GM12874 (cell line): ENCODE measurements around the gene ENTPD2.

Source experiments
- CTCF ChIP-seq: IDR thresholded peaks from 2 replicates; pipeline ENCODE4 v1.5.1; 2011; ENCODE audit warnings: low read depth, mild to moderate bottlenecking, control low read depth, low read length, moderate library complexity; ENCODE audit not compliant: insufficient read depth

The ENTPD2 gene

DNA sequence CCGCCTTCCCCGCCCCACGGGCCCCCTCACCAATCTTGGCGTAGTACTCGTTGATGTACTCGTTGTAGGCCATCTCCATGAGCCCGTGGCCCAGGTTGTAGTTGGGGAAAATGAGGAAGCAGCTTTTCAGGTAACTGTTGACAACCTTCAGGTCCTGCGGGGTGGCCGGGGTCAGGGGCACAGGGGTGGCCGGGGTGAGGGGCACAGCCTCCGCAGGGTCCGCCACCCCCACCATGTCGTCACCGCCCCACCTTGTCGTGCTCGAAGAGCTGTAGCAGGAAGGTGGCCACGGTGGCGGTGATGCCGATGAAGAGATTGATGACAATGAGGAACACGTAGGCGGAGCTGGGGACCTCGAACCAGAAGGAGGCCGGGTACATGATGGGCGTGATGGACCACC is 42.7 kb downstream of the ENTPD2 start:
- no peak for TF ChIP-seq CTCF

DNA sequence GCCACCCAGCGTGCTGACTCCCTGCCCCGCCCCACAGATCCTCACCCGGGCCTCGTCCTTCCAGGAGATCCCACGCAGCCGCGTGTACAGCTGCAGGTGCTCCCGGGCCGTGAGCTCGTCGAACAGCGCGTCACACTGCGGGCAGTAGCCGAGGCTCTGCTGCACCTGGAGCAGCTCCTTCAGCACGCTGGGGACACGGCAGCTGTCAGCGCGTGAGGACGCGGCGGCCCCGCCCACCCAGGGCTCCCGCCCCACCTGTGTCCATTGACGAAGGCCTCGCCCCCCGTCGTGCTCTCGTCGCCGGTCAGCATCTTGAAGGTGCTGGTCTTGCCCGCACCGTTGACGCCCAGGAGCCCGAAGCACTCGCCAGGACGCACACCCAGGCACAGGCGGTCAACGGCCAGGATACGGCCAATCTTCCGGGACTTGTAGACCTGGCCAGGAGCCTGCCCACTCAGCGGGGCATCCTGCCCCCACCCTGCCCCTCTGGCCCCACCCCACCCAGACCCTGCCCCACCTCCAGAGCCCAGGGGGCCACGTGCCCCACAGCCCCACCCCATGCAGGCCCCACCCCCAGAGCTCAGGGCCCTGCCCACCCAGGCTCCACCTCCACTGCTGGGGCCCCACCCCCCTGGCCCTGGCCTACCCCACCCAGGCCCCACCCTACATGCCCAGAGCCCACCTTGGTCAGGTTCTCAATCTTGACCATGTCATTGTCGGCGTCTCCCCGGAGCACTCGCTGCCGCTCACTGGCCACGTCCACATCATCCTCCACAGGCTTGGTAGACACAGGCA is 43.7 kb downstream of the ENTPD2 start:
- TF ChIP-seq CTCF, result no peak

DNA sequence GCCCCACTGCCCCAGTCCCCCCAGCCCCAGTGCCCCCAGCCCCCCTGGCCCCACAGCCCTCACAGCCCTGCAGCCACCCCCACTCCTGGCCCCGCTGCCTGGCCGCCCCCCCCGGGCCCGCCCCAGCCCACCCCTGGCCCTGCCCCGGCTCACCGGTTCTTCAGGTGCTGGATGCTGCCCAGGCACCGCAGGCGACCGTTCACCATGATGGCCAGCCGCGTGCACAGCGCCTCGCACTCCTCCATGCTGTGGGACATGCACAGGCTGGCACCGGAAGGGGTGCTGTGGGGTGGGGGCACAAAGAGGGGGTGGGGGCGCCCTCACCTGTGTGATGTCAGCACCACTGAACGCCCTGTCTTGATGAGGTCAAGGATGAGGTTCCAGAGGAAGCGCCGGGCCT is 44.6 kb downstream of the ENTPD2 start:
- TF ChIP-seq CTCF, result no peak

GRCh38 chr9:137008312-137008711 is 45.5 kb downstream of the ENTPD2 start:
- no peak for TF ChIP-seq CTCF

DNA sequence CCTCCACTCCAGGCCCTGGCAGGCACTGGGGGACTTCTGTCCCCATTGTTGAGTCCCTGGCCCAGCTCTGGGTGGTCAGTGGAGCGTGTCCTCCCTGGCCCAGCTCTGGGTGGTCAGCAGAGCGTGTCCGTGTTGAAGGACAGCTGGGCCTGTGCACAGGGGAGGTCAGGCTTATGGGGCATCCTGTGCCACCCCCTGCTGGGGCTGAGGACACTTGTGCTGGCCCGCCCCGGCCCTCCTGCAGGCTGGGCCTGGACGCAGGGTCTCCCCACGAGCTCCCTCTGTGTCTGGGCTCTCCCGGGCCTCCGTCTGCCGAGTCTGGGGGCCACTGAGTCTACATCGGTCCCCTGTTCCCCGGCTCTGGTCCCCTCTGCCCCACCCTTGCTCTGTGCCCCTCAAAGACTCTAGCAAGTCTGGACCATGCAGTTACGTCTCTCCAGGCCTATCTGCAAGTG is 46.0 kb downstream of the ENTPD2 start:
- no peak for TF ChIP-seq CTCF

DNA sequence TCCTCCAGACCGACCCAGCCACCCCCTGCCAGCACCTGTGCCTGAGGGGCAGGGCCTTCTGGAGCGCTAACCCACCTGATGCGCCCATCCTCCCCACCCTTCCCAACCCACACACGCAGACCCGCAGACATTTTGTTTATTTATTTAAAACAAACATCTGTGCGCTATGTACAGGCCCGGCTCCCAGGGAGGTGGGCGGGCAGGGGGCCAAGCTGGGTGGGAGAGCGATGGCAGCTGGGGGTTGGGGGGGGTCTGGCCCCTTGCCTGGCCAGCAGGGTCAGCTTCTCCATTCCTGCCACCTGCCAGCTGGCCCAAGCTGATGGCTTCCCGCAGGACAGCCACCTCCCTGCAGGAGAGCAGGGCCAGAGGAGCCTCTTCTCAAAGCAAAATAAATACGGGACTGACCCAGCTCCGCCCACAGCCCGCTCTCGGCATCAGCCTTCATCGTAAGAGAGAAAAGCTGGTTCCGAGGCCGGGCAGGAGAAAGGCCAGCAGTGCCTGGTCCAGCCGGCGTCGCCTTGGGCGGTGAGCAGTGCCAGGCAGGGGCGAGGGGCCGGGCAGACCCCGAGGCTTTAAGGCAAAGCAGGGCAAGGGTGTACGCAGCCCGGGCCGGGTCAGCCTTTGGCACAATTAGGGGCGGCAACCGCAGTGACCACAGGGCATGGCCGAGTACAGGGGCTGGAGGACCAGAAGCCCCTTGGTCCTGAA is 46.6 kb downstream of the ENTPD2 start:
- TF ChIP-seq CTCF, result no peak

DNA sequence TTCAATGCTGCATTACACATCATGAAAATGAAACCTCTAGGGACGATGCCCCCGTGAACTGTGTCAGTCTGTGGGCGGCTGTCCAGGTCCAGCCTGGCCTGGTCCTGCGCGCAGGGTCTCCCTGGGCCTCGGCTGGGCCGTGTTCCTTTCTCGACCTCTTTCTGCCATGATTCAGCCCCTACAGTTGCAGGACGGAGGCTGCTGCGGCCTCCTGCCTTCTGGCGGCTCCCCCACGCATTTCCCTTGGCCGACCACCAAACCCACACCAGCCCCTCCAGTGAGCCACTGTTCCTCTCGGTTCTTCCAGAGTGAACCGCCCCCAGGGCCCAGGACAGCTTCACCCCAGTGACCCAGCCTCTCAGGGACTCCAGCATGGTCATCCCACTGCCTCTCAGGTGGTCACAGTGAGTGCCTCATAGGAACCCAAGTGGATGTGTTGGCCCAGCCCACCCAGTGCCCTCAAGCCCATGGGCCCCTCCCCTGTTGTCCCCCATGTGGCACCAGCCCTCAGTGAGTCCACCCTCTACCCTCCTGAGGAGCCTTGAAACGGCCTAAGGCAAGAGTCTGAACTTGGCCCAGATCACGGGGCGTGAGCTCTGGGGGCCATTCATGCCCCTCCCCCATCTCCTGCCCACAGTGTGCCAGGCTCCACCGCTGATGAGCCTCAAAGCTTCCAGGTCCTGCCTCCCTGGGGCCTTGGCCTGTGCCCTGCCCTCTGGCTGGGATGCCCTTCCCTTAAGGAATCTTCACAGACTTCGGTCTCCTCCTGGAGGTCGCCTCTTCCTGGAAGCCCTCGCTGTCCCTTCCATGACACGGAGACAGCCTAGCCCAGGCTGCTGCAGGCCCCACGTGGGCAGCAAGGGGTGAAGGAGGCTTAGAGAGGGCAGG is 47.5 kb downstream of the ENTPD2 start:
- TF ChIP-seq CTCF, result no peak
